Subcutaneous preadipocyte (primary cell): ENCODE measurements around the gene GHR. TPM values are rescaled to one million over a fixed set of nuclear protein-coding genes. Genes with fewer than 3 reads are reported as not detected.

Source experiments
- total RNA-seq: library from RNA; depleted of rRNA; stranded (reverse); fragments of >200 nt; gene quantifications from 2 replicates; pipeline ENCODE4 v1.2.3, GENCODE V29; 2012

Gene GHR
- total RNA-seq: 7.4 and 11.8 TPM in 2 replicates

DNA sequence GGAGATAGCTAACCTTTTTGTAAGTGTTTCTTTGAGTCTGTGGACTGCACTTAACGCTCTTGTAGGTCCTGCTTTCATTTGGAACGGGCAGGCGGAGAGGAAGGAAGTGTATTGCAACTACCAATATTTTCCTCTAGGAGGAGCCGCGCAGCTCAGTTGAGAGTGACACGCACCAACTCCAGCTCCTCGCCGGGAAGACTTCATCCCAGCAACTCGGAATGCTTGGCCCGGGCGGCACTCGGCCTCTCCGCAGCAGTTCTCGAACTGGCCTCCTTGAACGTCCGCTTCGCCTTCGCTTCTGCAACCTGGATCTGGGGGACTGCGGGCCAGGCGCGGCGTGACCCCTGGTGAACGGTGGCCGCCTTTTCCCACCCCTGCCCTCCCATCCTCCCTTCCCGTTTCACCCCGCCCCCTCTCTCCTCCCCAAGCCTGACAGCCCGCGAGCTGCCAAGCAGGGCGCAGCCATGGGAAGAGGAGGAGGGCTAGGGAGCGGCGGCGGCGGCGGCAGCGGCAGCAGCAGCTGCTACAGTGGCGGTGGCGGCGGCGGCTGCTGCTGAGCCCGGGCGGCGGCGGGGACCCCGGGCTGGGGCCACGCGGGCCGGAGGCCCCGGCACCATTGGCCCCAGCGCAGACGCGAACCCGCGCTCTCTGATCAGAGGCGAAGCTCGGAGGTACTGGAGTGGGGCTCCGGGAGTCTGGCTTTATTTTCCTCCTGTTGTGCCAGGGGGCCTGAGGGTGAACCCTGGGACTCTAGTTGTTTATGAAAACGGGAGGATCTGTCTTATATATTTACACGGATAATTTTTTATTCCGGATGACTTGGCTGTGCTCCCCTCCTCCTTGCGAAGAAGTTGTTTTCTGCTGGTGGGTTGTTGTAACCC is at the start of gene GHR:
Gene GHR (plus strand): TSS at position 155 of the 881 bp plus-strand sequence. CDS start 142,436 bp downstream, outside the sequence.

DNA sequence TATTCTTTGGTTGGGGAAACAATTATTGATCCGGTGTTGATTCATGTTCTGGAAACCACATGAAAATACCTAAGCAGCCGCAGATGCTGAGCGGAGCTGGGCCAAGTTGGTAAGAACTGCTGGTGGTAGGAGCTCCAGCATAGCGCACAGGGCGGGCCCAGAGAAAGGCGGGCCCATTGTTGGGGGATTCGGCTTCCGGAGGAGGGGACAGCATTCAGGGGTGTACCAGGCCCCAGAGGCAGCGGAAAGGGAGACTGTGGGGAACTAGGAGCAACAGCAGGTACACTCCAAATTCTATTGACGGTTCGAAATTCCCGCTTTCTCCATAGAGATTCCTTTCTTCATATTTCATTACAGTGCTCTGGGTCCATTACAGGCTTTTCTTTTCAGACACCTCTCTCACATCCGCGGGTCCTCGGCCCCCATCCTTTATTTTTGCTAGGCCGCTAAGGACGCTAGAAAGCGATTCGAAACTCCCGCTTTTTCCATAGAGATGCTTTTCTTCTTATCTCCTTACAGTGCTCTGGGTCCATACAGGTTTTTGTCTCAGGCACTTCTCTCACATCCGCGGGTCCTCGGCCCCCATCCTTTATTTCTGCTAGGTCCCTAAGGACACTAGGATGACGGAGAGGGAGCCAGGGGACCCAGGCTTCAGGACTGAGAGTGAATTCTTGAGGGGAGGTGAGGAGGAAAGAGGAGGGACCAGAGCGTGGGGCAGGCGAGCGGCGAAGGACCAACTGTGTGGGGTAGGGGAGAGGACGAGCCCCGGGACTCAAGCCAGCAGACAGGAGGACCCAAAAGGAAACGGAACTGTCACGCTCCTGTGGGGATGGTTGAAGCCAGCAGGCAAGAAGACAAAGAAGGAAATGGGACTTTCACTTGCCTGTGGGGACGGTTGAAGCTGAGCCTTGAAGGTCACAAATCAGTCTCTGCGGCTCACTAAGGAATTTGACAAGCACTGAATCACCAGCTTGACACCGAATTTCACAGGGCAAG is 333.7 kb downstream of the GHR start, which contains the start of gene CCDC152:
Gene CCDC152 (plus strand): TSS at position 213 of the 996 bp plus-strand sequence. CDS start 2,304 bp downstream, outside the sequence.

